HEK293T (cell line): Measurements from ENCODE around the gene GRID1.

Source experiments
- ARNT ChIP-seq: fragments of 450-650 bp; IDR thresholded peaks from 2 replicates; pipeline ENCODE4 v1.6.1; 2017; ENCODE audit warnings: mild to moderate bottlenecking
- BHLHE40 ChIP-seq: fragments of 450-650 bp; IDR thresholded peaks from 2 replicates; pipeline ENCODE4 v1.6.1; 2016; ENCODE audit warnings: mild to moderate bottlenecking, moderate library complexity, borderline replicate concordance
- ELF4 ChIP-seq: fragments of 450-650 bp; IDR thresholded peaks from 2 replicates; pipeline ENCODE4 v1.6.1; 2017; ENCODE audit warnings: antibody characterized with exemption
- FOXA1 ChIP-seq: fragments of 450-650 bp; IDR thresholded peaks from 2 replicates; pipeline ENCODE4 v1.6.1; 2016; ENCODE audit warnings: mild to moderate bottlenecking
- FOXK2 ChIP-seq: fragments of 450-650 bp; IDR thresholded peaks from 2 replicates; pipeline ENCODE4 v1.6.1; 2016; ENCODE audit warnings: mild to moderate bottlenecking
- FOXM1 ChIP-seq: fragments of 450-650 bp; IDR thresholded peaks from 2 replicates; pipeline ENCODE4 v1.6.1; 2017; ENCODE audit warnings: mild to moderate bottlenecking, borderline replicate concordance
- HDGF ChIP-seq: fragments of 450-650 bp; IDR thresholded peaks from 2 replicates; pipeline ENCODE4 v1.6.1; 2017; ENCODE audit warnings: antibody characterized with exemption, borderline replicate concordance
- NFRKB ChIP-seq: fragments of 450-650 bp; IDR thresholded peaks from 2 replicates; pipeline ENCODE4 v1.6.1; 2016; ENCODE audit warnings: mild to moderate bottlenecking, moderate library complexity
- SP1 ChIP-seq: fragments of 450-650 bp; IDR thresholded peaks from 2 replicates; pipeline ENCODE4 v1.6.1; 2017
- ZNF384 ChIP-seq: fragments of 450-650 bp; IDR thresholded peaks from 2 replicates; pipeline ENCODE4 v1.6.1; 2016
- TF ChIP-seq, protein P1 (sequence below): fragments of 450-650 bp; IDR thresholded peaks from 2 replicates; pipeline ENCODE4 v1.6.1; 2016

DNA sequence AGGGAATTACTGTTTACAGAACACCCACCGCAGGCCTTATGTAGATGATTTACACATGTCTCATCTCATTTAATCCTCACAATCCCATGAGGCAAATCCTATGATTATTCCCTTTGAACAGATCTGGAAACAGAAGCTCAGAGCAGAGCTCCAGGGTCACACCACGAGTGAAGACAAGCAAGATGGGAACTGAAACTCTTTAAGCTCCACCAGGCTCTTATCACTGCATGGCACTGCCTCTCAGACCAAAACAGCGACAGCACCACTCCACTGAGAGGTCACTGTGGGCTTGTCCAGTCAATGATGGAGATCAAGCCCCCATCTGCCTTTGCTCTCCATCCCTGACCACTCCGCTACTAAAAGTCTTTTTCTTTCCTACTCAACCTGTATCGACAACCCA is 5.9 kb downstream of the GRID1 start:
- TF ChIP-seq SP1: no peak
- no peak for TF ChIP-seq FOXM1
- no peak for TF ChIP-seq NFRKB
- no peak for TF ChIP-seq BHLHE40
- no peak for TF ChIP-seq ELF4
- TF ChIP-seq FOXA1: no peak
- no peak for TF ChIP-seq FOXK2
- TF ChIP-seq ARNT: no peak
- TF ChIP-seq ZNF384: no peak
- TF ChIP-seq HDGF: no peak
- TF ChIP-seq, protein P1, sequence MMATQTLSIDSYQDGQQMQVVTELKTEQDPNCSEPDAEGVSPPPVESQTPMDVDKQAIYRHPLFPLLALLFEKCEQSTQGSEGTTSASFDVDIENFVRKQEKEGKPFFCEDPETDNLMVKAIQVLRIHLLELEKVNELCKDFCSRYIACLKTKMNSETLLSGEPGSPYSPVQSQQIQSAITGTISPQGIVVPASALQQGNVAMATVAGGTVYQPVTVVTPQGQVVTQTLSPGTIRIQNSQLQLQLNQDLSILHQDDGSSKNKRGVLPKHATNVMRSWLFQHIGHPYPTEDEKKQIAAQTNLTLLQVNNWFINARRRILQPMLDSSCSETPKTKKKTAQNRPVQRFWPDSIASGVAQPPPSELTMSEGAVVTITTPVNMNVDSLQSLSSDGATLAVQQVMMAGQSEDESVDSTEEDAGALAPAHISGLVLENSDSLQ: no peak
